Caco-2 (cell line): ENCODE data around the gene NEDD8. TPM values are rescaled to one million over a fixed set of nuclear protein-coding genes. Genes with fewer than 3 reads are reported as not detected.

Experiments used
- BruUV-seq: library from RNA; stranded (reverse); fragments of 400-500 nt; replicated peaks from 2 replicates; lab custom pipeline; 2021; lab: Mats Ljungman, UMichigan
- CTCF ChIA-PET: fragments of 300-600 bp; sonication (Branson Sonifier 250); formaldehyde crosslinking; loops from one replicate; lab custom pipeline; 2022; ENCODE audit warnings: antibody characterized with exemption; lab: Charles Lee
- POLR2A ChIA-PET: fragments of 300-600 bp; sonication (Branson Sonifier 250); formaldehyde crosslinking; loops from one replicate; lab custom pipeline; 2022; ENCODE audit warnings: antibody characterized with exemption; lab: Charles Lee
- DNase-seq, 2 experiments: peaks; one replicate each; pipeline versions ENCODE4 v3.0.0 to v3.0.0-alpha.2; 2020 to 2022
- H3K27me3 ChIP-seq: replicated peaks from 2 replicates; pipeline ENCODE4 v1.6.0; 2011; ENCODE audit warnings: low read length; ENCODE audit not compliant: control insufficient read depth, insufficient read depth
- H3K36me3 ChIP-seq: 2 replicates; pipeline ENCODE4 v1.5.1; 2011; ENCODE audit warnings: low read length; ENCODE audit not compliant: control insufficient read depth, insufficient read depth
- H3K4me1 ChIP-seq: fragments of 250-450 bp; sonication (Bioruptor Pico); 2 replicates; pipeline ENCODE4 v1.5.1; 2020; ENCODE audit warnings: mild to moderate bottlenecking
- H3K4me3 ChIP-seq: 2 replicates; pipeline ENCODE4 v1.5.1; 2011; ENCODE audit warnings: low read depth, mild to moderate bottlenecking, control low read depth, low read length
- H3K9me3 ChIP-seq: fragments of 250-450 bp; sonication (Bioruptor Pico); 2 replicates; pipeline ENCODE4 v1.5.1; 2020; ENCODE audit warnings: mild to moderate bottlenecking, moderate library complexity
- H3K27ac Mint-ChIP-seq: one replicate; pipeline ENCODE4 v1.8.0; 2022; ENCODE audit warnings: mixed read lengths; ENCODE audit not compliant: unreplicated experiment
- H3K27me3 Mint-ChIP-seq: one replicate; pipeline ENCODE4 v1.8.0; 2022; ENCODE audit warnings: mixed read lengths; ENCODE audit not compliant: insufficient read depth, unreplicated experiment
- H3K36me3 Mint-ChIP-seq: one replicate; pipeline ENCODE4 v1.8.0; 2022; ENCODE audit warnings: mild to moderate bottlenecking, mixed read lengths; ENCODE audit not compliant: insufficient read depth, unreplicated experiment
- H3K4me1 Mint-ChIP-seq: one replicate; pipeline ENCODE4 v1.8.0; 2022; ENCODE audit warnings: low read depth, mixed read lengths; ENCODE audit not compliant: unreplicated experiment
- H3K4me3 Mint-ChIP-seq: one replicate; pipeline ENCODE4 v1.8.0; 2022; ENCODE audit warnings: mild to moderate bottlenecking, moderate library complexity, mixed read lengths; ENCODE audit not compliant: unreplicated experiment
- H3K9me3 Mint-ChIP-seq: one replicate; pipeline ENCODE4 v1.8.0; 2022; ENCODE audit warnings: mixed read lengths; ENCODE audit not compliant: unreplicated experiment
- intact Hi-C: fragments of 100-400 bp; cut with micrococcal nuclease; formaldehyde crosslinking; loops from one replicate; pipeline ENCODE4 v1.10.0; 2022; ENCODE audit not compliant: unreplicated experiment
- total RNA-seq: library from RNA; stranded (reverse); gene quantifications from 2 replicates; pipeline ENCODE4 v1.2.3, GENCODE V29; 2022
- TF ChIP-seq, protein P1 (sequence below), 2 experiments: fragments of 200-600 bp in 1 of 2; IDR thresholded peaks; 1 replicate in 1 of 2; 2 replicates in 1 of 2; pipeline versions ENCODE4 v1.5.1 to v1.8.0; 2011 to 2022; ENCODE audit warnings: antibody characterized with exemption in 1 of 2, control low read depth in 1 of 2, inconsistent platforms in 1 of 2, low read depth in 1 of 2, low read length in 1 of 2, mild to moderate bottlenecking in 1 of 2, moderate library complexity in 1 of 2; ENCODE audit not compliant: insufficient read depth in 1 of 2, severe bottlenecking in 1 of 2, unreplicated experiment in 1 of 2

NEDD8 gene
- total RNA-seq, 1 experiment from 2014 or later: 210 TPM

DNA sequence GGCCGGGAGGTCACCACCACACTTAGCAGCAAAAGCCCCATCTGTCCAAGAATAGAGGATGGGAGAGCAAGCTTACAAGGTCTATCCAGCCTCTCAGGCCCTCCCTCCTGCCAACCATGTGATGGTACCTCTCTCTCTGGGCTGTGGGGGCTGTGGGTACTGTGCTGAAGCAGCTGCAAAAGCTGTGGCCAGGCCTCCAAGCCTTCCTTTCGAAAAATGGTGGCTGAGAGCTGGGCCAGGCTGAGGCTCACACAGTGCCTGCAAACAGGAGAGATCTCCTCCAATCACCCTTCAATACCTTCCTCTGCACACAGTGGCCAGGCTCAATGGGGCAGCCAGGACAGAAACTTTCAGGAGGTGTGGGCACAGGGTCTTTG, 44.6 kb downstream of the NEDD8 start:
- Histone ChIP-seq H3K9me3 (no peaks in the 10 kb centered on the region), H3K27me3 (no peaks in the 10 kb centered on the region), H3K36me3 (peaks cover 3% of the 10 kb centered on the region), H3K4me3 (peak overlapping the region; percentile 63), H3K4me1 (no peaks in the 10 kb centered on the region)
- Mint-ChIP-seq H3K27ac (no peak overlapping the region), H3K4me1 (peaks cover 14% of the 10 kb centered on the region), H3K36me3 (peaks cover 69% of the 10 kb centered on the region), H3K4me3 (peak overlapping the region; percentile 92), H3K9me3 (no peaks in the 10 kb centered on the region), H3K27me3 (no peaks in the 10 kb centered on the region)
- POLR2A ChIA-PET: no interaction called here
- CTCF ChIA-PET: interaction anchor here (0.6 kb wide), 1 partner anchor 26 kb away, joined by 3 read pairs; the partner anchor contains the start of gene IRF9
- no peak for DNase-seq
- BruUV-seq: no TSS peak
- TF ChIP-seq, protein P1, sequence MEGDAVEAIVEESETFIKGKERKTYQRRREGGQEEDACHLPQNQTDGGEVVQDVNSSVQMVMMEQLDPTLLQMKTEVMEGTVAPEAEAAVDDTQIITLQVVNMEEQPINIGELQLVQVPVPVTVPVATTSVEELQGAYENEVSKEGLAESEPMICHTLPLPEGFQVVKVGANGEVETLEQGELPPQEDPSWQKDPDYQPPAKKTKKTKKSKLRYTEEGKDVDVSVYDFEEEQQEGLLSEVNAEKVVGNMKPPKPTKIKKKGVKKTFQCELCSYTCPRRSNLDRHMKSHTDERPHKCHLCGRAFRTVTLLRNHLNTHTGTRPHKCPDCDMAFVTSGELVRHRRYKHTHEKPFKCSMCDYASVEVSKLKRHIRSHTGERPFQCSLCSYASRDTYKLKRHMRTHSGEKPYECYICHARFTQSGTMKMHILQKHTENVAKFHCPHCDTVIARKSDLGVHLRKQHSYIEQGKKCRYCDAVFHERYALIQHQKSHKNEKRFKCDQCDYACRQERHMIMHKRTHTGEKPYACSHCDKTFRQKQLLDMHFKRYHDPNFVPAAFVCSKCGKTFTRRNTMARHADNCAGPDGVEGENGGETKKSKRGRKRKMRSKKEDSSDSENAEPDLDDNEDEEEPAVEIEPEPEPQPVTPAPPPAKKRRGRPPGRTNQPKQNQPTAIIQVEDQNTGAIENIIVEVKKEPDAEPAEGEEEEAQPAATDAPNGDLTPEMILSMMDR (IDR thresholded peaks at IDR 0.05; ENCODE audit: insufficient read depth in 1 of 2, low read depth in 1 of 2, low read length in 1 of 2, severe bottlenecking in 1 of 2, unreplicated experiment in 1 of 2): no peak
- intact Hi-C loops: no loop called here

DNA sequence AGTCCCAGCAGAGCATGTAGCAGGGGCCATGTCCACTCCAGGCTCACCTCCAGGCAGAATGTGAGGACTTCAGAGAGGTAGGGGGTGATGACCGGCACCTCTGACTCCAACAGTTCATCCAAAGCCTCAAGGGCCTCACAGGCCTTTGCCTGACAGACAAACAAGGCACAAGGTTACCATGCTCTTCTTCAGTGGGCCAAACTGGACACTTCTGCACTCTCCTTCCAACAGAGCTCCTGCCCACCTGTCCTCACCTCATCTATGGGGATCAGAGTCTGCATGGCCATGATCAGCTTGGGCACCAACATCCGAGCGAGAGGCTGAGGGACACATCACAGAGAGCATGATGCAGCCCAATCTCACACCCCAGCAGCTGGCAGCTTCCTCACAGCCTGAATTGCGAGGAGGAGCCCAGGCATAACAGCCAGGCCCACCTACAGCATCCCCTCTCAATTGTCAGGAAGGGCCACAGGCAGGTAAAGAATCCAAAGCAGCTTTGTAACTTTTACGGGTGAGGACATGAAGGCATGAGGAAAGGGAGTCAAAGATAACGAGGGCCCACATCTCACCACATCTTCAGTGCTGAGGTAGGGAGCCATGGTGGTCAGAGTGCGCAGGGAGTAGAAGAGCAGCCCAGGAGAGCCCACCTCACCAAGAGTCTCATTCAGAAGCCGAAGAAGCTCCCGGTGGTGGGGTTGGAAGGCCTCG, 45.2 kb downstream of the NEDD8 start:
- H3K4me1 Mint-ChIP-seq: peaks cover 14% of the 10 kb centered on the region
- ChIA-PET POLR2A (no interaction called here), CTCF (interaction anchor here (0.6 kb wide), 1 partner anchor 26 kb away, joined by 3 read pairs; the partner anchor contains the start of gene IRF9)
- intact Hi-C loops: no loop called here
- Histone ChIP-seq H3K36me3 (peaks cover 3% of the 10 kb centered on the region), H3K4me1 (no peaks in the 10 kb centered on the region), H3K27me3 (no peaks in the 10 kb centered on the region), H3K4me3 (no peak overlapping the region), H3K9me3 (no peaks in the 10 kb centered on the region)
- TF ChIP-seq, protein P1 (IDR thresholded peaks at IDR 0.05; ENCODE audit: insufficient read depth in 1 of 2, low read depth in 1 of 2, low read length in 1 of 2, severe bottlenecking in 1 of 2, unreplicated experiment in 1 of 2): no peak
- peaks cover 68% of the 10 kb centered on the region for H3K36me3 Mint-ChIP-seq
- BruUV-seq: no TSS peak
- peak overlapping the region; percentile 92 for H3K4me3 Mint-ChIP-seq
- no peaks in the 10 kb centered on the region for H3K27me3 Mint-ChIP-seq
- H3K9me3 Mint-ChIP-seq: no peaks in the 10 kb centered on the region
- H3K27ac Mint-ChIP-seq: no peak overlapping the region
- DNase-seq: no peak

DNA sequence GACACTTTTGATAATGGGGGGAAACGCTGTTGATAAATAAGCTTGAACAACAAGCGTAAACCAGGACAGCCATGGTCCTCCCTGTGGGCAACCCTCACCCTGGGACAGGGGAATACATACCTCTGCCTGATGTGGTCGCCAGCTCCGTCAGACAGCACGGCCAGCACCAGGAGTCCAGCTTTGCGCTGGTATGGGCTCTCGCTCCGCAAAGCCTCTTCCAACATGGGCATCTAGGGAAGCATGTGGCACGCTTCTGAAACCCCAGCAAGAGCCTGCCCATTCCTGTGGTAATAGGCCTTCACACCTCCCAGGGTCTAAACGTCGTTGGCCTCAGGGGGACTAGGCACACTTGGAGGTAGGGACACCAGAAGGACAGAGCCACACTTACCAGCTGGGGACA, 46.4 kb downstream of the NEDD8 start:
- POLR2A ChIA-PET: no interaction called here
- BruUV-seq: no TSS peak
- Mint-ChIP-seq H3K27me3 (no peaks in the 10 kb centered on the region), H3K36me3 (peaks cover 61% of the 10 kb centered on the region), H3K27ac (no peak overlapping the region), H3K4me3 (no peak overlapping the region), H3K9me3 (no peaks in the 10 kb centered on the region), H3K4me1 (peaks cover 14% of the 10 kb centered on the region)
- H3K9me3 ChIP-seq: no peaks in the 10 kb centered on the region
- no peaks in the 10 kb centered on the region for H3K27me3 ChIP-seq
- TF ChIP-seq, protein P1 (IDR thresholded peaks at IDR 0.05; ENCODE audit: insufficient read depth in 1 of 2, low read depth in 1 of 2, low read length in 1 of 2, severe bottlenecking in 1 of 2, unreplicated experiment in 1 of 2): no peak
- peaks cover 3% of the 10 kb centered on the region for H3K36me3 ChIP-seq
- CTCF ChIA-PET: no interaction called here
- intact Hi-C loops: no loop called here
- H3K4me3 ChIP-seq: no peak overlapping the region
- no peaks in the 10 kb centered on the region for H3K4me1 ChIP-seq
- DNase-seq: no peak
